ENCODE measurements around the gene RACGAP1.
A peak's percentile ranks its signal among the peaks of the same experiment; 100 is the strongest.

Gene RACGAP1

GRCh38 chr12:49967042-49967776 lies 58.1 kb downstream of the RACGAP1 start:
- peak; percentile 88 for DNase-seq

DNA sequence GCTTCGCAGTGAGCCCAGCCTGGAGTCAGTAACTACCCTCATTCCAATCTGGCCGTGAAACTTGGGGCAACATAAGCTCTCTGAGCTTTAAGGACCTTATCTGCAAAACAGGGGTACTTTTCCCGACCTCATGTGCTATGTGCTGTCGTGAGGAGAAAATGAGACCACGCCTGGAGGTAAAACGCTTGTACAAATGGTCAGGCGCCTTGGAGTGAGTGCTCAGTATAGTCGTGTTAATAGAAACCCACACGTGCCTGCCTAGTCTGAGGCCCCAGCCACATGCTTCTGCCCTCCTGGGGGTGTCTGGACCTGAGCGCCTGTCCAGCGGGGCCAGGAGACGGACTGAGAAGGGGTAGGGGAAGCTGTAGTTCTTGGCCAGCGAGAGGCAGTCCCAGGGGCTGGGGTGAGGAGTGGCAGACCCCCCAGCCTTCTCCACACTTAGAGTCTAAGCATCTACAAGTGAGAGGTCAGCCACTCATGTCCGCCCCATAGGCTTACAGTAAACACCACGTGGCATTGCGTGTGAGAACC lies 58.7 kb downstream of the RACGAP1 start:
- DNase-seq, result no peak

DNA sequence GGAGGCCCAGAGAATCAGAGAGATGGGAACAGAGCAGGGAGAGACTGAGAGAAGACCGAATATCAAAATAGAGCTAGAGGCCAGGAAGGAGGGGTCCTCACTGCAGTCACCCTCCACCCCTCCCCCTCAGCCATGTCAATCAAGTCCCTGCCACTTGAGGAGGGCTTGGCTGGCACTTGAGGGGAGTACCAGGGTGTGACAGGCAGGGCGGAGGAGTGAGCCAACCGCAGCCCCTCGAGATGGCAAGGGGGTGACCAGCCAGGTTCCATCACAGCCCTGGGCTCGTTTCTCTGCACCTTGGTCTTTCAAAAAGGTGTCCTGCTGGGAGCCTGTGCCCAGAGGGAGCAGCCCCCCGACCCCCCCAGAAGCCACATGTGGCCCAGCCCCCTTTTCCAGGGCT lies 59.5 kb downstream of the RACGAP1 start:
- DNase-seq, result no peak

GRCh38 chr12:49964849-49965624 lies 60.3 kb downstream of the RACGAP1 start:
- DNase-seq, result no peak

DNA sequence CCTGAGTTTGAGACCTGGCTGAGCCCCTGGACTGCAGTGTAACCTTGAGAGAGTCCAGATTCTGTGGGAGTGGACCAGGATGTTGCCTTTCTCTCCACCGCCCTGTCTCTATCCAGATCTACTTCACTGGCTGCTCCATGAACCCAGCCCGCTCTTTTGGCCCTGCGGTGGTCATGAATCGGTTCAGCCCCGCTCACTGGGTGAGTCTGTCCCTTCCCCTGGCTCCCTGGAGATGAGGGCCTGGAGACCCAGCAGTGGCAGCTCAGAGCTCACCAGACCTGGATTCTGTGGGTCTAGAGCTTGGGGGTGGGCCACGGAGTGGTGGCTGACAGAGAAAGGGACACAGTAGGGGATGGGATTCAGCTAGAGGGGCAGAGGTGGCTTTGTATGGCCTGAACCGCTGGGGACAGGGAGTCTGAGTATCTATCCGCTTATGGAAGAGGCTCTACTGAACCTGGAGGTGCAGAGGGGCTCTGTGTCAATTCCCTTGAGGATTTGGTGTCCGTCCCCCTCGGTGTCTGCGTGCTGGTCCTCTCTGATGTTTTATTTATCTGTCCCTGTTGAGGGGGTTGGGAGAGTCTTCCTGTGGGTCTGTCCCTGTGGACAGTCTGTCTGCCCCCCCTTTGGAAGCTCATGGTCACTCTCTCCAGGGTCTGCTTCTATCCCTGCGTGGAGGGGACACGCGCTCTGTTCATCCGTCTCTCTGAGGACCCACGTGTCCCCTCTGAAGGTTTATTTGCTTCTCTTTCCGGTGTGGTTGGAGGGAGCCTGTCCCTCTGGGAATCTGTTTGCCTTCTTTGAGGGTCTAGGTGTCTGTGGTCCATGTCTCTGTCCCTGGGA lies 61.1 kb downstream of the RACGAP1 start:
- no peak for DNase-seq

- peak; percentile 29 for DNase-seq
Observed at GRCh38 chr12:49962861-49963765, 62.2 kb downstream of the RACGAP1 start.

DNA sequence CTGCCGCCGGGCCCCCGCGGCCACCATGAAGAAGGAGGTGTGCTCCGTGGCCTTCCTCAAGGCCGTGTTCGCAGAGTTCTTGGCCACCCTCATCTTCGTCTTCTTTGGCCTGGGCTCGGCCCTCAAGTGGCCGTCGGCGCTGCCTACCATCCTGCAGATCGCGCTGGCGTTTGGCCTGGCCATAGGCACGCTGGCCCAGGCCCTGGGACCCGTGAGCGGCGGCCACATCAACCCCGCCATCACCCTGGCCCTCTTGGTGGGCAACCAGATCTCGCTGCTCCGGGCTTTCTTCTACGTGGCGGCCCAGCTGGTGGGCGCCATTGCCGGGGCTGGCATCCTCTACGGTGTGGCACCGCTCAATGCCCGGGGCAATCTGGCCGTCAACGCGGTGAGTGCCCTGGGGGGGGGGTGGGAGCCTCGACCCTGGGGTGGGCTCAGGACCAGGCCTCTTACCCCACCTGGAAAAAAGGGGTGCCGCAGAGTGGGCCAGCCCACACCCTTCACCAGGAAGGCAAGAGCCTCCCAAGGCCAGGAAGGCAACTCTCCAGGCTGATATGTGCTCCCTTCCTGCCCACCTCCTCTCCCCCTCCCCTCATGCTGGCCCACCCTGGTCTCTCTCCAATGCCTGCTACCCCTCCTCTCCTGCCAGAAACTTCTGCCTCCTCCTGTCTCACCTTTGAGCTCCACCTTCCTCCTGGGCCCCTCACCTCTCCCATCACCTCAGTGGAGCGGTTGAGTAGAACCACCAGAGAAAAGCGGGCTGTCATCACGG lies 63.1 kb downstream of the RACGAP1 start:
- no peak for DNase-seq

DNA sequence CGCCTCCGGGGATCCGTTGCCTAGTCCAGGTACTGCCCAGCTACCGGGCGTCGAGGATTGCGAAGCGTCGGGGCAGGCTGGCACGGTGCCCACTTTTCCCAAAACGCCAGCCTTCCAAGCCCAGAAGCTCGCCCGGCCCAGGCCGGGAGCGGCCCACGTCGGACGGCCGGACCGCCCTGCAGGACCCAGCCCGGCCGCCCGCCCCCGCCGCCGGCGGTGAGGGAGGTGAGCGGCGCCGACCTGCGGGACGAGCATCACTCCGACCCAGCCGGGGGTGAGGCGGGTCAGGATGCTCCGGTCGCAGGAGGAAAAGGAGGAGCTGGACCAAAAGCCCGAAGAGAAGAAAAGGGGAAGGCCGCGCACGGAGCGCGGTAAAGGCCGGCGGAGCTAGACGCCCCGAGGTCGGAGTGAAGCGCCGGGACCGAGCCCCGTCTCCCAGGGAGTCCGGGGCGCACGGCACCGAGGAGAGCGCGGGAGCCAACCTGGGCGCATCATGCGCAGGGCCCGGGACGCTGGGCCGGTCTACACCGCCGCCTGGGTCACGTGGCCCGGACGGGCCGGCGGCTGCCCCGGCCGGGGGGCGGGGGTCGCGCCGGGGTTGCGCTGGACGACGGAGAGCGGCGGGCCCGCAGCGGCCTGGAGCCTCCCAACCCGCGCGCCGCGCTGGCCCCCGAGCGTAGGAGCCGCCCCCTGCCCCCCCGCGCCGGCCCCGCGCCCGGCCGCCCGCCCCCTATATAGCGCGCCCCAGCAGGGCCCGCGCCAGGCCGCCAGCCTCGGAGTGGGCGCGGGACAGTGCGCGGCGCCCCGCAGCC lies 64.0 kb downstream of the RACGAP1 start, which contains the start of gene AQP5:
TSS of gene AQP5 (plus strand) at position 762 of the 812 bp plus-strand sequence. CDS start 146 bp downstream, outside the sequence.
- peak; percentile 32 for DNase-seq

- no peak for DNase-seq
Observed at GRCh38 chr12:49960474-49961110, 64.7 kb downstream of the RACGAP1 start.

- DNase-seq, result no peak
Observed at GRCh38 chr12:49959685-49960473, 65.4 kb downstream of the RACGAP1 start.

- DNase-seq, result no peak
Observed at GRCh38 chr12:49957570-49957967, 67.7 kb downstream of the RACGAP1 start.

GRCh38 chr12:49956663-49957569 lies 68.4 kb downstream of the RACGAP1 start:
- DNase-seq, result no peak

DNA sequence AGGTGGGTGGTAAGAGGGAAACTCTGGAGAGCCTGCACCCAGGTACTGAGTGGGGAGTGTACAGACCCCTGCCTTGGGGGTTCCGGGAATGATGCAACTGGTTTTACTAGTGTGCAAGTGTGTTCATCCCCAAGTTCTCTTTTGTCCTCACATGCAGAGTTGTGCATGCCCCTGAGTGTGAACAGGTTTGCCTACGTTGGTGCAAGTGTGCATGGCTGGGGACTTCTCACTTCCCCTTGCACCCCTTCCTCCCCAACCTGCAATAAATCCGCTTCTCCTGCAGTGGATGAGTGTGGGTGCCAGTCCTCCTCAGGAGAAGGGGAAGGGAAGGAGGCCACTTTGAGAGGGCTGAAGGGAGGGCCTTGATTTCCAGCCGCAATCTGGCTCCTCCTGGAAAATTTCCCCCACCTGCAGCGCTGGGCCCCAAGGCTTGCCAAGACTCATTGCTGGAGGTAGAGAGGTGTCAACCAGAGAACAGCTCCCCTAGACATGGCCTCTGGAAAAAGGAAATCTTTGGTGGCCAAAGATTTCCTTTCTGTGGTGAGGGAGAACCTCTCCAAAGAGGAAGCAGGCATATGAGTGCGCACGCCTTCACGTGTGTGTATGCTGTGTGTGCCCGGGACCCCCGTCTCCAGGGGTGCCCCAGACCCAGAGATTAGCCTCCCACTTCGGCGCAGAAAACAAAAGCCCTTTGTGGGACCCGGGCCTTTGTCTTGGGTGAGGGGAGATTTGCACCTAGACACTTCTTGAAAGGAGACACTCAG lies 69.2 kb downstream of the RACGAP1 start:
- DNase-seq, result no peak

DNA sequence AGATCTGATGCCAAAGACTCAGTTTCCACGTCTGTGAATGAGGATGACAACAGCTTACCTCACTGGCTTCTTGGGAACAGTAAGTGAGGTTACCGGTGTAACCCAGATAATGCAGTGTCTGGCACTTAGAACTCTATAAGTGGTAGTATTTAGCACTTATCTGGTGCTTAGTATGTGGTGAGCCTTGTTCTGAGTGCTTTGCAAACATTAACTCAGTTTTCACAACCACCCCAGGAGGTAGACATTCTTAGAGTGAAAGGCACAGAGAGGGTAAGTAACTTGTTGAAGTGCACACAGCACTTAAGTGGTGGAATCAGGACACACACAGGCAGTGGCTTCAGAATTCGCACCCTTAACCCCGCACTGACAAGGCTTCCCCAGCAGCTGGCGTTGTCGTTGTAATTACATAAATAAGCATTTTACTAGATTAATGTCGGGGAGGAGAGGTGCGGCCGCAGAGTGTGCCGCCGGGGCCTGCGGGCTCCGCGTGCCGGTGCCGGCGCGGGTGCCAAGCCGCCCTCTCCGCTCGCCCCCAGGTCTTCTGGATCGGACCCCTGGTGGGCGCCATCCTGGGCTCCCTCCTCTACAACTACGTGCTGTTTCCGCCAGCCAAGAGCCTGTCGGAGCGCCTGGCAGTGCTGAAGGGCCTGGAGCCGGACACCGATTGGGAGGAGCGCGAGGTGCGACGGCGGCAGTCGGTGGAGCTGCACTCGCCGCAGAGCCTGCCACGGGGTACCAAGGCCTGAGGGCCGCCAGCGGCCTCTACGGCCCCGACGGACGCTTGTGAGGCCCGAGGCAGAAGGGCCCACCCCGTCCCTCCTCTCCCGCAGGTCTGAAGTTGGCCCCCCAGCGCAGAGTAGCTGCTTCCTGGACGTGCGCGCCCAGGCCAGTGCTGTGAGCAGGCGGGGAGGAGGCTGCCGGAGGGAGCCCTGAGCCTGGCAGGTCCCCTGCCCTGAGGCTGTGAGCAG lies 70.1 kb downstream of the RACGAP1 start:
- DNase-seq, result no peak

DNA sequence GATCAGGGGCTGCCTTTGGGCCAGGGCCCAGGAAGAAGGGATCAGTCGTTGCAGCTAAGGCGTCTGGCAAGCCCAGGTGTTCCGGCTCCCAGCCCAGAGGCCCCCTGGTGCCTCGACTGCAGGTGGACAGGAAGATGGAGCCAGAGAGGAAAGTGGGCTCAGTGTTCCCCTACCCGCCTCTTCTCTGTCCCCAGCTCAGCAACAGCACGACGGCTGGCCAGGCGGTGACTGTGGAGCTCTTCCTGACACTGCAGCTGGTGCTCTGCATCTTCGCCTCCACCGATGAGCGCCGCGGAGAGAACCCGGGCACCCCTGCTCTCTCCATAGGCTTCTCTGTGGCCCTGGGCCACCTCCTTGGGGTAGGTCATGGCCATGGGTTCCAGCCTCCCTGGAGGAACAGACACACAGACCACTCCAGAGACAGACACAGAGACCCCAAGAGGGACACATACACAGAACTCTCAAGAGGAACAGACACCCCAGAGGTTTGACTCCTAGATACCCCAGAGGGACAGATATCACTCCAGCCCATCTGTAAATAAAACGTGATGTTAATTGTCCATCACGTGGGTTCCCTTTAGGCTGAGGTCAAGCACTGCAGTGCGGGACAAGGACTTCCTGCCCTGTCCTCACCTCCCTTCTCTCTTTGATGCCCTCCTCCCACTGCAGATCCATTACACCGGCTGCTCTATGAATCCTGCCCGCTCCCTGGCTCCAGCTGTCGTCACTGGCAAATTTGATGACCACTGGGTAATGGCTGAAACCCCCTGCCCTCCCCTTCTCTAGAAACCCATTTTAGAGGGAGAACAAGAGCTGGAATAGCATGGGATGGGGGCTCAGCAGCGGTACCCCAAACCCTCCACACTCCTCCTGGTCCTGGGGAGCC lies 71.1 kb downstream of the RACGAP1 start:
- no peak for DNase-seq

All from NCI-H146 (cell line).